CD4-positive, alpha-beta T cell (primary cell): ENCODE measurements around the gene PDE3B. TPM values are rescaled to one million over a fixed set of nuclear protein-coding genes. Genes with fewer than 3 reads are reported as not detected.
"Not testable (repeated sequence)": the region's sequence is repeated elsewhere in the genome, so short reads cannot be mapped to it uniquely, and the experiment has no call there.

Source experiments
- ATAC-seq: fragments of 200-7000 bp; cut with Tn5 transposase; one replicate; pipeline ENCODE4 v1.10.0; 2022; ENCODE audit warnings: mild to moderate bottlenecking; ENCODE audit not compliant: poor library complexity
- CTCF ChIA-PET: fragments of 350-600 bp; sonication (Branson Sonifier 250); formaldehyde crosslinking; loops from one replicate; lab custom pipeline; 2021; ENCODE audit warnings: antibody characterized with exemption, inconsistent platforms; lab: Charles Lee
- POLR2A ChIA-PET: fragments of 350-600 bp; sonication (Branson Sonifier 250); formaldehyde crosslinking; loops from one replicate; lab custom pipeline; 2021; ENCODE audit warnings: antibody characterized with exemption, inconsistent platforms; lab: Charles Lee
- DNase-seq, 14 experiments: peaks; one replicate each; pipeline ENCODE4 v3.0.0-alpha.2; 2013 to 2020; ENCODE audit warnings: mixed read lengths in 2 of 14
- H3K27ac ChIP-seq, 2 donors: one replicate each; pipeline versions ENCODE4 v1.5.1 to v1.7.0; 2013; ENCODE audit warnings: low read length in 2 of 2, low read depth in 1 of 2, mild to moderate bottlenecking in 1 of 2
- H3K27me3 ChIP-seq, 2 experiments: 1 replicate in 1 of 2; 2 replicates in 1 of 2; pipeline versions ENCODE4 v1.6.1 to v1.7.0; 2013; ENCODE audit warnings: low read length in 2 of 2, control low read depth in 1 of 2, mild to moderate bottlenecking in 1 of 2, moderate library complexity in 1 of 2; ENCODE audit not compliant: insufficient read depth in 2 of 2, control insufficient read depth in 1 of 2
- H3K36me3 ChIP-seq: one replicate; pipeline ENCODE4 v1.6.1; 2013; ENCODE audit warnings: low read length, control low read depth; ENCODE audit not compliant: insufficient read depth
- H3K4me1 ChIP-seq: one replicate; pipeline ENCODE4 v1.6.1; 2013; ENCODE audit warnings: low read length, control low read depth; ENCODE audit not compliant: insufficient read depth
- H3K4me3 ChIP-seq: one replicate; pipeline ENCODE4 v1.5.1; 2013; ENCODE audit warnings: mild to moderate bottlenecking, low read length, moderate library complexity
- H3K9me3 ChIP-seq, 2 experiments: 1 replicate in 1 of 2; 2 replicates in 1 of 2; pipeline versions ENCODE4 v1.6.1 to v1.7.0; 2013; ENCODE audit warnings: low read length in 2 of 2, mild to moderate bottlenecking in 2 of 2, control low read depth in 1 of 2, moderate library complexity in 1 of 2; ENCODE audit not compliant: control insufficient read depth in 1 of 2, insufficient read depth in 1 of 2
- H3K27ac Mint-ChIP-seq: one replicate; pipeline ENCODE4 v1.8.0; 2020; ENCODE audit warnings: mixed read lengths
- H3K27me3 Mint-ChIP-seq: one replicate; pipeline ENCODE4 v1.8.0; 2021; ENCODE audit warnings: mixed read lengths
- H3K36me3 Mint-ChIP-seq: one replicate; pipeline ENCODE4 v1.8.0; 2021; ENCODE audit warnings: low read depth, mixed read lengths
- H3K4me1 Mint-ChIP-seq: one replicate; pipeline ENCODE4 v1.8.0; 2021; ENCODE audit warnings: low read depth, mixed read lengths
- H3K4me3 Mint-ChIP-seq: one replicate; pipeline ENCODE4 v1.8.0; 2020; ENCODE audit warnings: mild to moderate bottlenecking, mixed read lengths
- H3K9me3 Mint-ChIP-seq: one replicate; pipeline ENCODE4 v1.8.0; 2020; ENCODE audit warnings: mixed read lengths
- CTCF ChIP-seq: fragments of 200-600 bp; IDR thresholded peaks from one replicate; pipeline ENCODE4 v1.8.0; 2022; ENCODE audit warnings: antibody characterized with exemption, mild to moderate bottlenecking
- intact Hi-C, 2 experiments: fragments of 100-400 bp; cut with DNase I in 1 of 2; cut with micrococcal nuclease in 1 of 2; formaldehyde crosslinking; loops; one replicate each; pipeline versions ENCODE4 v1.15.1 to v1.9.0; 2023 to 2025; cut with DNase I, micrococcal nuclease
- total RNA-seq, 174 experiments: library from RNA in 2 of 174; stranded (reverse) in 2 of 174; gene quantifications; one replicate each; pipeline ENCODE4 v1.2.3 and lab custom pipeline; 2021 to 2026

PDE3B gene
- total RNA-seq, 2 experiments from 2014 or later, result 103 to 106 TPM

- Histone ChIP-seq H3K4me3 (no peak overlapping the region), H3K27me3 (no peaks in the 10 kb centered on the region), H3K27ac (no peak overlapping the region), H3K36me3 (peaks cover 2% of the 10 kb centered on the region), H3K4me1 (peaks cover 6% of the 10 kb centered on the region), H3K9me3 (peaks cover 0 to 5% of the 10 kb centered on the region in 2 experiments)
- H3K4me3 Mint-ChIP-seq, result no peak overlapping the region
- H3K4me1 Mint-ChIP-seq, result peaks cover 45% of the 10 kb centered on the region
- H3K27ac Mint-ChIP-seq, result no peak overlapping the region
- ChIA-PET CTCF (no interaction called here), POLR2A (no interaction called here)
- TF ChIP-seq CTCF, result no peak
- ATAC-seq (no peak), DNase-seq (no peak)
- peaks cover 58% of the 10 kb centered on the region for H3K36me3 Mint-ChIP-seq
- H3K27me3 Mint-ChIP-seq, result no peaks in the 10 kb centered on the region
- intact Hi-C loops, result loop anchor here in 1 of 2 experiments (5.0 kb wide), 1 partner anchor 40 kb away; no protein-coding TSS in a partner anchor
- peaks cover 6% of the 10 kb centered on the region for H3K9me3 Mint-ChIP-seq
Measured at GRCh38 chr11:14687456-14687855, 43.9 kb downstream of the PDE3B start.

GRCh38 chr11:14687943-14688627 lies 44.5 kb downstream of the PDE3B start:
- ATAC-seq, result no peak
- H3K9me3 Mint-ChIP-seq, result peaks cover 6% of the 10 kb centered on the region
- H3K4me3 Mint-ChIP-seq, result peak overlapping the region; percentile 5
- intact Hi-C loops, result loop anchor here in 1 of 2 experiments (5.0 kb wide), 1 partner anchor 41 kb away; no protein-coding TSS in a partner anchor
- Histone ChIP-seq H3K36me3 (peaks cover 2% of the 10 kb centered on the region), H3K4me1 (peaks cover 6% of the 10 kb centered on the region), H3K27me3 (no peaks in the 10 kb centered on the region), H3K9me3 (peaks cover 0 to 12% of the 10 kb centered on the region in 2 experiments), H3K27ac (no peak overlapping the region), H3K4me3 (no peak overlapping the region)
- ChIA-PET CTCF (no interaction called here), POLR2A (no interaction called here)
- H3K27ac Mint-ChIP-seq, result peak overlapping the region; percentile 19
- H3K27me3 Mint-ChIP-seq, result no peaks in the 10 kb centered on the region
- peaks cover 63% of the 10 kb centered on the region for H3K36me3 Mint-ChIP-seq
- TF ChIP-seq CTCF, result no peak
- peaks cover 44% of the 10 kb centered on the region for H3K4me1 Mint-ChIP-seq
- peak in 1 of 14 experiments; percentile 18 for DNase-seq

- H3K4me1 Mint-ChIP-seq, result peaks cover 53% of the 10 kb centered on the region
- H3K27ac ChIP-seq, CTCF ChIA-PET, H3K36me3 ChIP-seq, H3K27me3 ChIP-seq, intact Hi-C loops, DNase-seq, H3K4me3 ChIP-seq, ATAC-seq, POLR2A ChIA-PET, H3K4me3 Mint-ChIP-seq, H3K27me3 Mint-ChIP-seq, H3K4me1 ChIP-seq: not testable (repeated sequence)
- peaks cover 0 to 24% of the 10 kb centered on the region in 2 experiments for H3K9me3 ChIP-seq
- H3K36me3 Mint-ChIP-seq, result peaks cover 70% of the 10 kb centered on the region
- peak overlapping the region; percentile 10 for H3K27ac Mint-ChIP-seq
- peaks cover 12% of the 10 kb centered on the region for H3K9me3 Mint-ChIP-seq
Measured at GRCh38 chr11:14695656-14696055, 52.1 kb downstream of the PDE3B start.
